ENCODE measurements around the gene FMN1. TPM values are rescaled to one million over a fixed set of nuclear protein-coding genes. Genes with fewer than 3 reads are reported as not detected.

Gene FMN1
- total RNA-seq, 1 experiment from 2014 or later: 3.9 TPM

- H3K9me3 ChIP-seq (ENCODE audit: control insufficient read depth, insufficient read depth, low read depth, low read length): no peaks in the 10 kb centered on the region
- H3K36me3 ChIP-seq (ENCODE audit: control insufficient read depth, insufficient read depth, low read length): no peaks in the 10 kb centered on the region
- in situ Hi-C loops (cut with HindIII; ENCODE audit: low pct_unique_long_range_greater_than_20kb, low sequenced_read_pairs) (no loop called here), intact Hi-C loops (cut with micrococcal nuclease; ENCODE audit: unreplicated experiment) (no loop called here)
- ChIA-PET CTCF (no interaction called here), POLR2A (no interaction called here)
- no peaks in the 10 kb centered on the region for H3K27me3 ChIP-seq (ENCODE audit: control insufficient read depth, insufficient read depth, low read length)
- H3K4me3 ChIP-seq (ENCODE audit: low read depth in 2 of 2, low read length in 2 of 2): no peak overlapping the region
- ATAC-seq (no peak), DNase-seq (ENCODE audit: low read depth, low spot score) (no peak)
- no TSS peak for BruUV-seq (replicated peaks)
- no peaks in the 10 kb centered on the region for H3K4me1 ChIP-seq (ENCODE audit: control insufficient read depth, insufficient read depth, low read length)
- no peak overlapping the region for H3K27ac ChIP-seq (ENCODE audit: low read length)
- TF ChIP-seq POLR2AphosphoS5 (IDR thresholded peaks at IDR 0.05; ENCODE audit: low read depth, low read length) (no peak), CTCF (IDR thresholded peaks at IDR 0.05) (no peak), TCF7L2 (IDR thresholded peaks at IDR 0.05; ENCODE audit: low read depth, low read length) (no peak), SIN3A (IDR thresholded peaks at IDR 0.05; ENCODE audit: borderline replicate concordance, insufficient read depth, low read depth, low read length) (no peak), REST (IDR thresholded peaks at IDR 0.05; ENCODE audit: insufficient read depth in 1 of 2, low read depth in 2 of 2, low read length in 1 of 2) (no peak)
These were observed 428.4 kb downstream of the FMN1 start for GRCh38 chr15:32766101-32766500.

GRCh38 chr15:32765236-32765635 is 429.3 kb downstream of the FMN1 start:
- ChIA-PET CTCF (no interaction called here), POLR2A (no interaction called here)
- DNase-seq (ENCODE audit: low read depth, low spot score) (no peak), ATAC-seq (no peak)
- Histone ChIP-seq H3K27ac (ENCODE audit: low read length) (no peak overlapping the region), H3K27me3 (ENCODE audit: control insufficient read depth, insufficient read depth, low read length) (no peaks in the 10 kb centered on the region), H3K36me3 (ENCODE audit: control insufficient read depth, insufficient read depth, low read length) (no peaks in the 10 kb centered on the region), H3K9me3 (ENCODE audit: control insufficient read depth, insufficient read depth, low read depth, low read length) (no peaks in the 10 kb centered on the region), H3K4me1 (ENCODE audit: control insufficient read depth, insufficient read depth, low read length) (no peaks in the 10 kb centered on the region), H3K4me3 (ENCODE audit: low read depth in 2 of 2, low read length in 2 of 2) (no peak overlapping the region)
- TF ChIP-seq SIN3A (IDR thresholded peaks at IDR 0.05; ENCODE audit: borderline replicate concordance, insufficient read depth, low read depth, low read length): no peak
- TF ChIP-seq REST (IDR thresholded peaks at IDR 0.05; ENCODE audit: insufficient read depth in 1 of 2, low read depth in 2 of 2, low read length in 1 of 2): no peak
- no peak for TF ChIP-seq CTCF (IDR thresholded peaks at IDR 0.05)
- TF ChIP-seq TCF7L2 (IDR thresholded peaks at IDR 0.05; ENCODE audit: low read depth, low read length): no peak
- TF ChIP-seq POLR2AphosphoS5 (IDR thresholded peaks at IDR 0.05; ENCODE audit: low read depth, low read length): no peak
- intact Hi-C loops (cut with micrococcal nuclease; ENCODE audit: unreplicated experiment) (no loop called here), in situ Hi-C loops (cut with HindIII; ENCODE audit: low pct_unique_long_range_greater_than_20kb, low sequenced_read_pairs) (no loop called here)
- no TSS peak for BruUV-seq (replicated peaks)
